Mucosa of stomach (tissue), 1 donor: ENCODE data around the gene R3HDM1.
"Not testable (repeated sequence)": the region's sequence is repeated elsewhere in the genome, so short reads cannot be mapped to it uniquely, and the experiment has no call there.

Experiments
- H3K27me3 ChIP-seq: one replicate; pipeline ENCODE4 v1.7.0; 2013; ENCODE audit warnings: mild to moderate bottlenecking, low read length; ENCODE audit not compliant: control insufficient read depth, insufficient read depth
- H3K36me3 ChIP-seq: one replicate; pipeline ENCODE4 v1.7.0; 2013; ENCODE audit warnings: low read length; ENCODE audit not compliant: control insufficient read depth, insufficient read depth
- H3K4me1 ChIP-seq: one replicate; pipeline ENCODE4 v1.7.0; 2013; ENCODE audit warnings: mild to moderate bottlenecking, low read length; ENCODE audit not compliant: control insufficient read depth, insufficient read depth
- H3K4me3 ChIP-seq: one replicate; pipeline ENCODE4 v1.7.0; 2013; ENCODE audit warnings: low read length
- H3K9ac ChIP-seq: one replicate; pipeline ENCODE4 v1.7.0; 2013; ENCODE audit warnings: mild to moderate bottlenecking, low read length, moderate library complexity
- H3K9me3 ChIP-seq: one replicate; pipeline ENCODE4 v1.7.0; 2013; ENCODE audit warnings: mild to moderate bottlenecking, low read length, moderate library complexity; ENCODE audit not compliant: control insufficient read depth
- donor health status: Pancreatic carcinoma.

The R3HDM1 gene

DNA sequence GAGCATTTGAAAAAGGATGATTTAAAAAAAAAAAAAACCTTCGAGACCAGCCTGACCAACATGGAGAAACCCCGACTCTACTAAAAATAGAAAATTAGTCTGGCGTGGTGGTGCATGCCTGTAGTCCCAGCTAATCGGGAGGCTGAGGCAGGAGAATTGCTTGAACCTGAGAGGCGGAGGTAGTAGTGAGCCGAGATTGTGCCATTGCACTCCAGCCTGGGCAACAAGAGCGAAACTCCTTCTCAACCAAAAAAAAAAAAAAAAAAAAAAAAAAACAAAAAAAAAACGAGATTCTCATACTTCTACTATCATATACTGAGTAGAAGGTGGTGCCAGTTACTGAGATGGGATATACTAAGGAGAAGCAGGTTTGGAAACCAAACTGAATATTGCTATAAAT is 98.8 kb downstream of the R3HDM1 start:
- not testable (repeated sequence) for H3K4me3 ChIP-seq, H3K9ac ChIP-seq, H3K27me3 ChIP-seq, H3K9me3 ChIP-seq, H3K4me1 ChIP-seq, H3K36me3 ChIP-seq

DNA sequence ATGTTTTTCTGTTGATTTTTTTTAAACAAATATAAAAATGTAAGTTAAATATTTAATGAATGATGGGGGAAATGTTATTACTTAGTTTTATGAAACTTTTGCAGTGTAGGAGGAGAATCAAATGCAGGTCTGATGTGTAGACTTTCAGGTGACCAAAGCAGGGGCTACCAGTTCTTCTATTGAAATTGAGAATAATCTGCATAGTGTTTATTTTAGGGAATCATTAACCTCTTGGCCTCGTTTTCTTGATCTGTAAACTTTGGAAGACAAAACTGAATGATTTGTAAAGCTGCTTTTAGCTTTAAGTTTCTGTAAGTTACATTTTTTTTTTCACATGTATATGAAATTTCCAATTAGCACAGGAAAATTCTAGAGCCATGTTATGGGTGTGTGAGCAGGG is 99.2 kb downstream of the R3HDM1 start:
- no peaks in the 10 kb centered on the region for H3K4me1 ChIP-seq
- no peak overlapping the region for H3K4me3 ChIP-seq
- no peaks in the 10 kb centered on the region for H3K9me3 ChIP-seq
- H3K36me3 ChIP-seq: no peaks in the 10 kb centered on the region
- no peak overlapping the region for H3K9ac ChIP-seq
- H3K27me3 ChIP-seq: no peaks in the 10 kb centered on the region

DNA sequence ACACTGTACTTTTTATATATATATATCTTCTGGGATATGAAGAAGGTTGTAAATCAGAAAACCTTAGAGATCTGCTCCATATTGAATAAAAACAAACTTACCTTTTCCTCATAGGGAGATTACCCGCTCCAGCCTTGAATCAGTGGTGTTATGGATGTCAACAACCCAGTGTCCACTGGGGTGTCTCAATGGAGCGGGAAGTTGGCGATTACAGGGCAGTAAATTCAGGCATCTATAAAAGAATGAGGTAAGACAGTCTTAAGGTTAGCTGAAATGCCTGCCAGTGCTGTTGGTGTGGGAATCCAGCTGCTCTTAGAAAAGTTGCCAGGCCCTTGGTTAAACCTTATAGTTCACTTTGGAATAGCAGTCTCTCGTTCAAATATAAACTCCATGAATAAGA is 102.3 kb downstream of the R3HDM1 start:
- no peaks in the 10 kb centered on the region for H3K4me1 ChIP-seq

DNA sequence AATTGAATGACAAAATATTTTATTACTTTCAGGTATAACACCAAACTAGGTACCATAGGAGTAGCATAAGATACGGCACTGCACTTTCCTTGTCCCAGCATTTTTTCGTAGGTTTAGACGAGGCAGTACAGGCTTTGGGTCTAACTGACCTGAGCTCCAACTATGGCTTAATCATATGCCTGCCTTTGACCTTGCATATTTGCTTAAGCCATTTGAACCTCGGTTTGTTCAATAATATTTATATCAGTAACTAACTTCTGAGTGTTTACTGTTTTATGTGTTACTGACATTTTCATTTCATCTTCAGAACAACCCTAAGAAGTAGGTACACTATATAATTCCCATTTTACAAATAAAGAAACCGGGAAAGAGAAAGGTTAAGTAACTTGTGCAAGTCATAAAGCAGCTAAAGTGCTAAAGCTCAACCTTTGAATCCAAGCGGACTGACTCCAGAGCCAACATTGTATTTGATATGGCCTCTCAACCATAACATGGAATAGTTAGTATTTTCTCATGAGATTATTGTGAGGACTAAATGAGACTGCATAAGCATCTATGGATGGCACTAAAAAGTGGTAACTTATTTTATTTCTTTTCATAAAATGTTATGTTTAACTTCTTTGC is 104.0 kb downstream of the R3HDM1 start:
- H3K9me3 ChIP-seq: no peaks in the 10 kb centered on the region

More for the DNA sequence above, 102.3 kb downstream of the R3HDM1 start:
- H3K27me3 ChIP-seq: no peaks in the 10 kb centered on the region
- H3K4me3 ChIP-seq: no peak overlapping the region
- no peaks in the 10 kb centered on the region for H3K36me3 ChIP-seq
- H3K9ac ChIP-seq: no peak overlapping the region
- H3K9me3 ChIP-seq: no peaks in the 10 kb centered on the region

DNA sequence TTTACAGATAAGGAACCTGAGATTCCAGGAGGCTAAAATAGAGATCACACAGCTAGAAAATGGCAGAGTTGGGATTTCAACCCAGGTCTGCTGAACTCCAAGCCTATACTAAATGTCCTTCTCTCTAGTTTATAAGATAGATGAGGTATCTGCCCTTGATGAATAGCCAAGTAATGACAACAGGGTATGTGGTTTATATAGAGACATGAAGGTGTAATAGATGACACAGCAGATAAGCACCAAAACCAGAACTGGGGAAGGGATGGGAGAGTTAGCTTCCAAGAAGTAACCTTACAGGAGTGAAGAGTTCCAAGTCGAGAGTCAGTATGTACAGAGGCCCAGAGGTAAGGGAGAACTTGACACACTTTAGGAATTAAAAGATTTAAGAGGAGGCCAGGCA is 105.7 kb downstream of the R3HDM1 start:
- no peak overlapping the region for H3K9ac ChIP-seq
- H3K27me3 ChIP-seq: no peaks in the 10 kb centered on the region
- no peaks in the 10 kb centered on the region for H3K36me3 ChIP-seq
- H3K9me3 ChIP-seq: no peaks in the 10 kb centered on the region
- H3K4me1 ChIP-seq: no peaks in the 10 kb centered on the region
- H3K4me3 ChIP-seq: no peak overlapping the region

More for the DNA sequence above, 104.0 kb downstream of the R3HDM1 start:
- Histone ChIP-seq H3K9ac (no peak overlapping the region), H3K36me3 (no peaks in the 10 kb centered on the region), H3K4me1 (no peaks in the 10 kb centered on the region), H3K4me3 (no peak overlapping the region), H3K27me3 (no peaks in the 10 kb centered on the region)

DNA sequence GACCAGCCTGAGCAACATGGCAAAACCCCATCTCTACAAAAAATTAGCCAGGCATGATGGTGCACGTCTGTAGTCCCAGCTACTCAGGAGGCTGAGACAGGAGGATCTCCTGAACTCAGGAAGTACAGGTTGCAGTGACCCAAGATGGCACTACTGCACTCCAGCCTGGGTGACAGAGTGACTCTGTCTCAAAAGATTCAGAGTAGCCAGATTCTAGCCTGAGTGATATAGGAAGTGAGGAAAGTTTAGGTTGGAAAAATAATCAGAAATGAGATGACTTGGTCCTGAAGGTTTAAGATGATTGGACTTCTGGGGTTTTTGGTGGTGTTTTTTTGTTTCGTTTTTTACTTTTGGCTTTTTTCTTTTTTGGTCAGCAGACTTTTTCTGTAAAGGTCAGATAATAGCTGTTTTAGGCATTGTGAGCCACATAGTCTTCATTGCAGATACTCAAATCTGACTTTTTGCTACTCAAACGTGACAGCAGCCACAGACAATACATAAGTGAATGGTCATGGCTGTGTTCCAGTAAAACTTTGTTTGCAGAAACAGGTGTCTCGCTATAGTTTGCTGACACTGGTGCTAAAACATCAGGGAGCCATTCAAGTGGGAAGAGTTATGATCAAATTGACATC is 106.3 kb downstream of the R3HDM1 start:
- no peaks in the 10 kb centered on the region for H3K9me3 ChIP-seq
- H3K4me3 ChIP-seq: no peak overlapping the region
- H3K4me1 ChIP-seq: no peaks in the 10 kb centered on the region
- no peaks in the 10 kb centered on the region for H3K27me3 ChIP-seq
- H3K36me3 ChIP-seq: no peaks in the 10 kb centered on the region
- no peak overlapping the region for H3K9ac ChIP-seq

DNA sequence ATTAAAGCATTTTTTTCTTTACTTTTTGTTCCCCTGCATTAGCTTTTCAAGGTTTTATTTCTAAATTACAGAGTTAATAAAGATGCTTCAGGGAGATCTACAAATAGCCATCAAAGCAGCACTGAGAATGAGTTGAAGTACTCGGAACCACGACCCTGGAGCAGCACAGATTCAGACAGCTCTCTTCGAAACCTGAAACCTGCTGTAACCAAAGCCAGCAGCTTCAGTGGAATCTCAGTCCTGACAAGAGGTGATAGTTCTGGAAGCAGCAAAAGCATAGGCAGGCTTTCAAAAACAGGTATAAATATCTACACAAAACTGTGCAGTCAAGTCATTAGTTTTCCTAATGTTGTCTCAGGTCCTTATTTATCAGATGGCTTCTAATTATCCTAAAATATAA is 107.5 kb downstream of the R3HDM1 start:
- Histone ChIP-seq H3K4me1 (no peaks in the 10 kb centered on the region), H3K9me3 (no peaks in the 10 kb centered on the region), H3K4me3 (no peak overlapping the region), H3K9ac (no peak overlapping the region), H3K27me3 (no peaks in the 10 kb centered on the region), H3K36me3 (no peaks in the 10 kb centered on the region)

DNA sequence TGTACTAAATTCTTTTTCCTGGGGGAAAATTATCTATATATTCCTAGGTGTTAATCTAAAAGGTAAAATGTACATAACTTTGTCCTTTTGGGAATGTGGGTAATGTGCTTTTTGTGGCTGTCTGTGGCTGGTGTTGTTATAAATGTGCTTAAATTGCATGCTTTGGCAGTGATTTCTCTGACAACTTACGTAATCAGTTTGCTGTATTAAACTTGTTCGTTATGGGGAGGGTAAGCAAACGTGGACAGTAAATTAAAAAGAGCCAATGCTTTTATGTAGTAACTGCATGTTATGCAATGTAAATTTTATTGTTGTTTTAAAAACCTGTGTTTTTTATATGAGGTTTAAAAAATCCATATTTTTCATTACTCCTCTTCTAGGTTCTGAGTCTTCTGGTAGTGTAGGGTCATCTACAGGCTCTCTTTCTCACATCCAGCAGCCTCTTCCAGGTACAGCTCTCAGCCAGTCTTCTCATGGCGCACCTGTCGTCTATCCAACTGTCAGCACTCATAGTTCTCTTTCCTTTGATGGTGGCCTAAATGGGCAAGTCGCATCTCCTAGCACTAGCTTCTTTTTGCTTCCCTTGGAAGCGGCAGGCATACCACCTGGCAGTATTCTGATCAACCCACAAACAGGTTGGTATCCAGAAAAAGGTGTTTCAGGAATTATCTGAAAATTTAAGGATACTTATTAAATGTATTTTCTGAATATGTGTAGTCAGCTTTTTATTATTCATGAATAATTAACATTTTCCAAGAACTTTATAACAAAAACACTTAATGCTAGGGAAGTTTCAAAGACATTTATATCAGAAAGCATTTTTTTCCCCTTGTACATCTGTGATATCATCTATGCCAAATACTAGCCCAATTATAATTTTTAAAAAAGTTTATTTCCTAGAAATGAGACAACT is 110.1 kb downstream of the R3HDM1 start:
- Histone ChIP-seq H3K36me3 (peaks cover 3% of the 10 kb centered on the region), H3K9ac (no peak overlapping the region), H3K4me1 (no peaks in the 10 kb centered on the region), H3K27me3 (no peaks in the 10 kb centered on the region), H3K9me3 (no peaks in the 10 kb centered on the region), H3K4me3 (no peak overlapping the region)

DNA sequence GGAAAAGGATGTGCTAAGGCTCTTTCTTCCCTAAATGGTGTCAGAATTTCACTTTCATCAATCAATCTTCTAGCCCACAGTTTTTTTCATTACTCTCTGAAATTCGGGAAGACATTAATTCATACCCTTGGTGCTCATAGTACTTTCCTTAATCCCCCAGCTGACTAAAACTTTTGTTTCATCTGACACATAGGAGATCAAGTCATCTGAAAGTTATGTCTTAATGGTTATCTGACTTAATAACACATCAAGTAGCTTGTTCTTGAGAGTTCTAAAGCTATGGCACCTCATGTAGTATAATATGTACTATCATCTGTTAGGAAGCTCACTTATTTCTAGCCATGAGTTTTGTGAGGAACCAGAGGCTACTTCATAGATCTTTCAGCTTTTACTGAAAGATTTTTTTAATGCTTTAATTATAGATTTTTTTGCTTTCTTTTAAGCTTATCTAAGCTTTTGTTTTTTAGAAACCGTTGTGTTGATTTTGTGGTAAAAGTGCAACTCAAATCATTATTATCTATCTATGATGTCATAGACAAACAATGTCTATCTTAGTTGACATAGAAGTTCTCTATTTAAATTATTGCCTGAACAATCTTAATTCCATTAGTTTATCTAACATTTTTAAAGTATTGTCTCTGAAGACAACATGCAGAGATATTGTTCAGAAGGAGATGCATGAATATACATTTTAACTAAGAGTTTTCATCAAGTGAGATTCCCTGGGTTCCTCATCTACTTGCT is 116.7 kb downstream of the R3HDM1 start:
- Histone ChIP-seq H3K36me3 (peaks cover 3% of the 10 kb centered on the region), H3K9me3 (no peaks in the 10 kb centered on the region), H3K4me1 (no peaks in the 10 kb centered on the region), H3K27me3 (no peaks in the 10 kb centered on the region), H3K9ac (no peak overlapping the region), H3K4me3 (no peak overlapping the region)

DNA sequence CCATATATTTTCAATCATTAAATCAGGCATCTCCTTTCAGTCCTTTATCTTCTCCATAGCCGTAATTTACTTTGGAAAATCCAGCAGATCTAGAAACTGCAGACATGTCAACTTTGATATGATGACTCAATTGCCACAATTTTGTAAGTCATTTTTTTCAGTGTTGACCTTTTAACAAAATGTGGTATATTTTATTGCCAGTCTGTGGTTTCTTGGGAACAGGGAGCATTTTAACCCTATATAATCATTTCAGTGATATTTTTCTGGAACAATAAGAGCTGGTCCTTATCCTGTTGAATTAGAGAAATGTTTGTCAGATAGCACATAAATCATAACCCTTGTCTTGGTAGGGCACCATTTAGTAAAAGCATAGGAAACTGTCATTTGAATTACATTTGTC is 119.4 kb downstream of the R3HDM1 start:
- Histone ChIP-seq H3K36me3 (peaks cover under 1% of the 10 kb centered on the region), H3K9me3 (no peaks in the 10 kb centered on the region), H3K4me3 (no peak overlapping the region), H3K9ac (no peak overlapping the region), H3K27me3 (no peaks in the 10 kb centered on the region), H3K4me1 (no peaks in the 10 kb centered on the region)

DNA sequence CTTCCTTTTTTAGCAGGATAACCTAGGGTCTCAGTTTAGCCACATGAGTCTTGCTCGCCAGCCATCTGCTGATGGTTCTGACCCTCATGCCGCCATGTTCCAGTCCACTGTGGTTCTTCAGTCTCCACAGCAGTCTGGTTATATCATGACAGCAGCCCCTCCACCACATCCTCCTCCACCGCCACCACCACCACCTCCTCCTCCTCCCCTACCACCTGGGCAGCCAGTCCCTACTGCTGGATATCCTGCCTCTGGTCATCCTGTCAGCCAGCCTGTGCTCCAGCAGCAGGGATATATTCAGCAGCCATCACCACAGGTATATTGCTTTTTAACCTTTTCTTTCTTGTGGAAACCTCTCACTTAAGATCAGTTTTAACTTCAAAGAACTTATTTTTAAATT is 120.4 kb downstream of the R3HDM1 start:
- Histone ChIP-seq H3K4me3 (no peak overlapping the region), H3K36me3 (no peaks in the 10 kb centered on the region), H3K9me3 (no peaks in the 10 kb centered on the region), H3K4me1 (no peaks in the 10 kb centered on the region), H3K9ac (no peak overlapping the region), H3K27me3 (no peaks in the 10 kb centered on the region)

DNA sequence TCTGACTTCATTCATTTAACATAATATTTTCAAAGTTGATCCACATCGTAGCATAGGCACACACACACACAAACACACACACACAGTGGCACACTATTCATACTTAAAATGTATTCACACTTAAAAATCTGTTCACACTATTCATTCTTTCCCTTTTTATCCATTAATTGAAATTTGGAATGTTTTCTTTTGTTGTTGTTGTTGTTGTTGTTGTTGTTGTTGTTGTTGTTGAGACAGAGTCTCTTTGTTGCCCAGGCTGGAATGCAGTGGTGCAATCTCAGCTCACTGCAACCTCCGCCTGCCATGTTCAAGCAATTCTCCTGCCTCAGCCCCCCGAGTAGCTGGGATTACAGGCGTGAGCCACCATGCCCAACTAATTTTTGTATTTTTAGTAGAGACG is 123.0 kb downstream of the R3HDM1 start:
- not testable (repeated sequence) for H3K9me3 ChIP-seq, H3K36me3 ChIP-seq, H3K4me1 ChIP-seq, H3K4me3 ChIP-seq, H3K9ac ChIP-seq, H3K27me3 ChIP-seq
